ENCODE results near the gene KCNC1. TPM values are rescaled to one million over a fixed set of nuclear protein-coding genes. Genes with fewer than 3 reads are reported as not detected.

KCNC1 gene
- total RNA-seq, 1 donor from 2014 or later, result not detected

DNA sequence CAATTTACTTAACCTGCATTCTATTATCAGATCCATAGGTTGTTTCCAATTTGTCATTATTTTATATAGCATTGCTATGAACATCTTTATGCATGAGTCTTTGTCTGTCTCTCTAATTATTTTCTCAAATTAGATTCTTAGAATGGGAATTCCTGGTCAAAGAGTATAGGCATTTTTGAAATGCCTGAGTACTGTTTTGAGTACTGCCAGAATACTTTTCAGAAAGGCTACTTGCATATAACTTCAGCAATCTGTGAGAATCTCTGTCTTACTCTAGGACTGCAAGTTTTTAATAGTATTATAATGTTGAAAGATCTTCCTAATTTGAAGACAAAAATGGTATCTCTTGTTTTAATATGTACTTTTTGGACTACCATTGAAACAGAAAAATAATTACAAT is 56.6 kb downstream of the KCNC1 start:
- Histone ChIP-seq H3K4me3 (ENCODE audit: low read depth, low read length) (no peak overlapping the region), H3K36me3 (ENCODE audit: control insufficient read depth, insufficient read depth, low read length) (no peaks in the 10 kb centered on the region), H3K27me3 (ENCODE audit: control insufficient read depth, insufficient read depth, low read length) (no peaks in the 10 kb centered on the region)
- TF ChIP-seq, protein P1, sequence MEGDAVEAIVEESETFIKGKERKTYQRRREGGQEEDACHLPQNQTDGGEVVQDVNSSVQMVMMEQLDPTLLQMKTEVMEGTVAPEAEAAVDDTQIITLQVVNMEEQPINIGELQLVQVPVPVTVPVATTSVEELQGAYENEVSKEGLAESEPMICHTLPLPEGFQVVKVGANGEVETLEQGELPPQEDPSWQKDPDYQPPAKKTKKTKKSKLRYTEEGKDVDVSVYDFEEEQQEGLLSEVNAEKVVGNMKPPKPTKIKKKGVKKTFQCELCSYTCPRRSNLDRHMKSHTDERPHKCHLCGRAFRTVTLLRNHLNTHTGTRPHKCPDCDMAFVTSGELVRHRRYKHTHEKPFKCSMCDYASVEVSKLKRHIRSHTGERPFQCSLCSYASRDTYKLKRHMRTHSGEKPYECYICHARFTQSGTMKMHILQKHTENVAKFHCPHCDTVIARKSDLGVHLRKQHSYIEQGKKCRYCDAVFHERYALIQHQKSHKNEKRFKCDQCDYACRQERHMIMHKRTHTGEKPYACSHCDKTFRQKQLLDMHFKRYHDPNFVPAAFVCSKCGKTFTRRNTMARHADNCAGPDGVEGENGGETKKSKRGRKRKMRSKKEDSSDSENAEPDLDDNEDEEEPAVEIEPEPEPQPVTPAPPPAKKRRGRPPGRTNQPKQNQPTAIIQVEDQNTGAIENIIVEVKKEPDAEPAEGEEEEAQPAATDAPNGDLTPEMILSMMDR (IDR thresholded peaks at IDR 0.05; ENCODE audit: insufficient read depth, low read length, poor library complexity, severe bottlenecking), result no peak
- no peak for DNase-seq (ENCODE audit: low read depth)

DNA sequence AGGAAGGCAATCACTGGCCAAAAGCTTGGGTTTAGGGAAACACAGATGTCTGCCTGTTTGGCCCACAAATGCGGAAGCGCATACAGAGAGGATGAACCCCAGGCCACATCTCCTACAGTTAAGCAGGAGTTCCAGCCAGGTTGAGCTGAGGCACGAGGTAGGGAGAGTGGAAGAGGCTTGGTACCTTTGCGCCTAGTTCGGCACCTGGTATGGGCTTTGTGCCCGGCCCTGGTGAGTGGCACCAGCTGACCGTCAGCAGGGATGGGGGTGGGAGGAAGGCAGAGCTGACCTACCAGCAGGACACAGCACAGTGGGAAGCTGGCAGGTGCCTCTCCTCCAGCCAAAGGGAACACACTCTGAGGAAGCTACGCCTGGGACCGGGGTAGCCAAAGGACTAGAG is 57.6 kb downstream of the KCNC1 start:
- no peaks in the 10 kb centered on the region for H3K27me3 ChIP-seq (ENCODE audit: control insufficient read depth, insufficient read depth, low read length)
- no peak overlapping the region for H3K4me3 ChIP-seq (ENCODE audit: low read depth, low read length)
- H3K36me3 ChIP-seq (ENCODE audit: control insufficient read depth, insufficient read depth, low read length), result no peaks in the 10 kb centered on the region
- no peak for DNase-seq (ENCODE audit: low read depth)
- TF ChIP-seq, protein P1 (IDR thresholded peaks at IDR 0.05; ENCODE audit: insufficient read depth, low read length, poor library complexity, severe bottlenecking), result no peak

DNA sequence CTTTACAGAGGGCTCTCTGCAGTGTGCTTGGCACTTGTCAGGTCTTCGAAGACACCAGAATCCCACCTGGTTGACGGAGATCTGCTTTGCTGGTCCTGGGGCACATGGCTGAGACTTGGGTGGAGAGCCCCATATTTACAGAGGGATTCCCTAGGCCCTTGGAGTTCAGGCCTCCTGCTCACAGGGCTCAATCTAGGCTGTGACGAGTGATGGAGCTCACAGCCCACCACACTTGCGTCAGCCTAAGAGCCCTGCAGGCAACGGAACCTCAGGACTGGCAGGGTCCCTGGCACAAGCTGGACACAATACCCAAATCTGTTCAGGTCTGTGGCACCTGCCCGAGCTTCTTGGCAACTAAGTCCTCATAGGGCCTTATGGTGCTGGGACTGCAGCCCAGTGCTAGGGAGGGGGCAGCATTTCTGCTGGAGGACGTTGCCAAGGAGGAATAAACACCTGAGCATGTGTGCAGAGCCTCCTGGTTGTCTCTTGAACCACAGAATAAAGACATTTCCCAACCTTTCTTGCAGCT is 59.1 kb downstream of the KCNC1 start:
- H3K4me3 ChIP-seq (ENCODE audit: low read depth, low read length), result no peak overlapping the region
- no peaks in the 10 kb centered on the region for H3K36me3 ChIP-seq (ENCODE audit: control insufficient read depth, insufficient read depth, low read length)
- TF ChIP-seq, protein P1 (IDR thresholded peaks at IDR 0.05; ENCODE audit: insufficient read depth, low read length, poor library complexity, severe bottlenecking), result no peak
- DNase-seq (ENCODE audit: low read depth), result no peak
- no peaks in the 10 kb centered on the region for H3K27me3 ChIP-seq (ENCODE audit: control insufficient read depth, insufficient read depth, low read length)

DNA sequence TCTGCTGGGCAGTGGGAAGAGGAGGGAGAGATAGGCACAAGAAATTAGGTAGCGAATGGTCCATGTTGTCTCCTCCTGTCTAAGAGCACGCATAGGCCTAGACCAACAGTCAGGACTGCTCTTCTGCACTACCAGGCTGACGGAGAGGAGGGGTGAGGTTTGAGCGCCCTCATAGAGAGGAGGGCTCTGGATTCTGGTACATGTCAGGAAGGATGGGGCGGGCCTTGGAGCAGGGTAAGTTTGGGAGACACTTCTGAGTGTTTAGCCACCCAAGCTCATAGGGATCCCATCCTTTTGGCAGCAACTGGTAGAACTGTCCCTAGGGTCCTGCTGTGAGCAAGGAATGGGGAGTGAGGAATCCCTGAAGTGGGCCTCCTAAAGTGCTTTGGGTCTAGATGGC is 60.4 kb downstream of the KCNC1 start:
- H3K27me3 ChIP-seq (ENCODE audit: control insufficient read depth, insufficient read depth, low read length), result no peaks in the 10 kb centered on the region
- DNase-seq (ENCODE audit: low read depth), result no peak
- TF ChIP-seq, protein P1 (IDR thresholded peaks at IDR 0.05; ENCODE audit: insufficient read depth, low read length, poor library complexity, severe bottlenecking), result no peak

DNA sequence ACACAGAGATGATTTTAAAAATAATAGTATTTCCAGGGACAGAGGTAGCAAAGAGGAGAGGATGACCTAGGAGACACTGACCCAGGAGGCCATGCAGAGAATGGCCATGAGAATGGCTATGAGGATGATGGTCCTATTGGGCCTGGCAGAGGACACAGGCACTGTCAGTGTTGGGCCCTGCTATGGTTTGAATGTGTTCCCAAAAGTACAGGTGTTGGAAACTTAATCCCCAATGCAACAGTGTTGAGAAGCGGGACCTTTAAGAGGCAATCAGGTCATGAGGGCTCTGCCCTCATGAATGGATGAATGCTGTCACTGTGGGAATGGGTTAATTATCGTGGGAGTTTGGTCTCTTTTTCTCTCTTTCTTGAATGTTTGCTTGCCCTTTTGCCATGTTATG is 61.6 kb downstream of the KCNC1 start:
- no peak for DNase-seq (ENCODE audit: low read depth)
- H3K4me3 ChIP-seq (ENCODE audit: low read depth, low read length), result no peak overlapping the region
- no peaks in the 10 kb centered on the region for H3K27me3 ChIP-seq (ENCODE audit: control insufficient read depth, insufficient read depth, low read length)
- TF ChIP-seq, protein P1 (IDR thresholded peaks at IDR 0.05; ENCODE audit: insufficient read depth, low read length, poor library complexity, severe bottlenecking), result no peak
- no peaks in the 10 kb centered on the region for H3K36me3 ChIP-seq (ENCODE audit: control insufficient read depth, insufficient read depth, low read length)

More for the DNA sequence above, 60.4 kb downstream of the KCNC1 start:
- H3K36me3 ChIP-seq (ENCODE audit: control insufficient read depth, insufficient read depth, low read length), result no peaks in the 10 kb centered on the region
- no peak overlapping the region for H3K4me3 ChIP-seq (ENCODE audit: low read depth, low read length)

DNA sequence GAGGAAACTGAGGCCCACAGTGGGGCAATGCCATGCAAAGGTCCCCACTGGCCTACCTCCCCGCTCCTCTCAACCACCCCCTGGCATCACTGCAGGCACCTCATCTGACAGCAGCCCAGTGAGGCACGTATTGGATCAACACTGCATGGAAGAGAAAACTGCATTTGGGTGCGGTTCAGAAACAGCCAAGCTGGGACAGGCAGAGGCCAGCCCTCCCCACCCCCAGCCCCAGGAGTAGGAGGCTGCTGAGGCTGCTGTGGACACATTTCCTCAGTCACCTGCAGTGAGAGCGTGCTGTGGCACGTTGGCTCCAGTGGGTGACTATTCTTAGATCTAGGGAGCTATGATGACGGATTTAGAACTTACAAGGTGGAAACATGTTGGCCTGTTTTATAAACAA is 63.7 kb downstream of the KCNC1 start:
- TF ChIP-seq, protein P1 (IDR thresholded peaks at IDR 0.05; ENCODE audit: insufficient read depth, low read length, poor library complexity, severe bottlenecking), result no peak
- Histone ChIP-seq H3K4me3 (ENCODE audit: low read depth, low read length) (no peak overlapping the region), H3K27me3 (ENCODE audit: control insufficient read depth, insufficient read depth, low read length) (no peaks in the 10 kb centered on the region), H3K36me3 (ENCODE audit: control insufficient read depth, insufficient read depth, low read length) (no peaks in the 10 kb centered on the region)
- DNase-seq (ENCODE audit: low read depth), result no peak

Data from kidney epithelial cell (primary cell).